Hematopoietic multipotent progenitor cell treated with erythropoietin and hydrocortisone succinate and interleukin-3 and kit ligand, for 17 days (in vitro differentiated cells): ENCODE data around the gene PPIL3.

ENCODE experiments used
- DNase-seq: peaks from one replicate; pipeline ENCODE4 v3.0.0-alpha.2; 2015; ENCODE audit warnings: low spot score

Gene PPIL3

DNA sequence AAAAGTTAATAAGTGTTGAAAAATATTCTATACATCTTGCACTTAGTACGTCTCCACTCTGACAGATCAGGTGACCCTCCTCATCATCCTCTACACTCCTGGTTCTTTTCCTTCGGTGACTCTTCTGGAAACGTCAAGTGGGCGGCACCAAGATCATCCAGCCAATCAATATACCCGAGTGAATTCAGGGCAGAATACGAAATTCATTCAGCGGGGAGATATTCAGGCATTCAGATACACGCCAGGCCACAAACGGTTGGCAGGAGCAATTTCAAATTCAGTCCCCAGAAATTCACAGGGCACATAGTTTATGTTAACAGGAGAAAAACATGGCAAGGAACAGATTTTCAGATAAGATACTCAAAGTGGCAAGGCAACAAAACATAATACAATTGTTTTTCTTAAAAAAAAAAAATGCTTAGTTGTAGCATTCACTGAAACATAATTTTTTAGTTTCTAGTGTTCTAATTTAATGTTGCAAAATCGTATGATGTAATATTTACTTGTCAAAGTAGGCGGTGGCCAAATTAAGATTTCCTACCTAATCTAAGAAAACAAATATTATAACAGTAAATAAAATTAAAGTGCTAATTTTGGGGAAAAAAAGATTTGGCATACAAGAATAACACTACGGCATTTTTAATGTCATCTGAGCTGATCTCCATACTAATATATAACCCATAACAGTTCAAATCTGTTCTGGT lies 28.6 kb downstream of the PPIL3 start:
- DNase-seq = peak; percentile 36

- DNase-seq = no peak
These were observed 32.1 kb downstream of the PPIL3 start for GRCh38 chr2:200856806-200857205.

DNA sequence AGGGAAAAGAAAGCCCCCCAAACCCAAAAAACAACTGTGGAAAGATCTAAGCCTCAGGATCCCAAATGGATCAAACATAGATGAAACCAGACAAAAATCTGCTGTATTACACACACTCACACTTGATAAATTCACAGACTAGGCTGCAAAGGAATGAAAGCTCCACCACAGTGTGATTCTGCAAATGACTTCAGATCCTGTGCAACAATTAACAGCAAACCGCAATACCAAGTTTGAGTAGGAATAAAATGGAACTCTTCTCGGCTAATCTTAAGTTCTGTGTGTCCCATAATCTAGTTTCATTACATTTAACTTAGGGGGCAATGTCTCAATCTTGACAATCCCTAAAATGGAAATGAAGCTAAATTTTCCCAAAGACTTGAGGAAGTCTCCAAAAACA lies 36.3 kb downstream of the PPIL3 start:
- DNase-seq = no peak

DNA sequence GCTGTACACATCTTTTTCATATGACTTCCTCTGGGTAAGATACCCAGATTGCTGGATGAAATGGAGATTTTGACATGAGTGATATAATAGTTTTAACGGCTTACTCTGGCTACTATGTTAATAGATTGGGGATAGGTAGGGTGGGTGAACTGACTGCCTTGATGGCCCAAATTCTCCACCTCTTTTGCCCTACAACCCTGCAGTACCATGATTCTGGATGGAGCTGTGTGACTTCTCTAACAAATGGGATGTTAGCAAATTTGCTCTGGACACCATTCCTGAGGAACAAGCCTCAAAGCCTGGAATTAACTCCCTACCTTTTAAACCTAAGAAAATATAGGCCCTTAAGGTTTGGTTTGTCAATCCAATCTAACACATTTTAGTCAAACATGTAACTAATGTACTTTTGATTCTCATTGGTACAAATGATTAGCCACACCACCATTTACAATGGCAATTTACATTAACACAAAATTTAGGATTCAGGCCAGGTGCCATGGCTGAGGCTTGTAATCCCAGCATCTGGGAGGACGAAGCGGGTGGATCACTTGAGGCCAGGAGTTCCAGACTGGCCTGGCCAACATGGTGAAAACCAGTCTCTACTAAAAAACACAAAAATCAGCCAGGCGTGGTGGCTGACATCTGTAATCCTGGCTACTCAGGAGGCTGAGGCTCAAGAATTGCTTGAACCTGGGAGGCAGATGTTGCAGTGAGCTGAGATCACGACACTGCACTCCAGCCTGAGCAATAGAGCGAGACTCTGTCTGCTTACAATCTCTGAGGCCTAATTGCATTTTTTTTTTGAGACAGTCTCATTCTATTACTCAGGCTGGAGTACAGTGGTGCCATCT lies 37.3 kb downstream of the PPIL3 start:
- no peak for DNase-seq

DNA sequence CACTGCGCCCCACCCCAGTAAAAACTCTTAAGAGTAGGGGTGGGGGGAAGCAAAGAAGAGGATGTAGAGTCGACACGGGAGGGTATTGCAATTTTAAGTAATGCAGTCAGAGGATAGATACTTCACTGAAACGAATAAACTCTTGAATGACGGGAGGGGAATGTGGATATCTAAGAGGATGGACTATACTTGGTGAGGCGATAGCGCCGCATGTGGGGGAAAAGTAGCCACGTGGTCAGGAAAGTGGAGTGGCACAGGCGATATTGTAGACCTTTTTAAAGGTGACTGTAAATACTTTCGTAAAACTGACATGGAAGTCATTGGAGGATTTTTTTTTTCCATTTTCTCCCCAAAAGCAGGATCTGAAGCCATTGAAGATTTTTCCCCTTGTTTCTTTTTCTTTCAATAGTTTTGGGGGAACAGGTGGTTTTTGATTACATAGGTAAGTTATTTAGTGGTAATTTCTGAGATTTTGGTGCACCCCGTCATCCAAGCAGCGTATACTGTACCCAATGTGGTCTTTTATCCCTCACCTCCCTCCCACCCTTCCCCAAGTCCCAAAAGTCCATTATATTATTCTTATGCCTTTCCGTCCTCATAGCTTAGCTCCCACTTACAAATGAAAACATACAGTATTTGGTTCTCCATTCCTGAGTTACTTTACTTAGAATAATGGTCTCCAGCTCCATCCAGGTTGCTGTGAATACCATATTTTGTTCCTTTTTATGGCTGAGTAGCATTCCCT lies 38.2 kb downstream of the PPIL3 start:
- DNase-seq = no peak

GRCh38 chr2:200847939-200848338 lies 40.9 kb downstream of the PPIL3 start:
- no peak for DNase-seq

GRCh38 chr2:200847269-200847668 lies 41.6 kb downstream of the PPIL3 start:
- DNase-seq = no peak

GRCh38 chr2:200845669-200846325 lies 43.1 kb downstream of the PPIL3 start:
- DNase-seq = no peak

DNA sequence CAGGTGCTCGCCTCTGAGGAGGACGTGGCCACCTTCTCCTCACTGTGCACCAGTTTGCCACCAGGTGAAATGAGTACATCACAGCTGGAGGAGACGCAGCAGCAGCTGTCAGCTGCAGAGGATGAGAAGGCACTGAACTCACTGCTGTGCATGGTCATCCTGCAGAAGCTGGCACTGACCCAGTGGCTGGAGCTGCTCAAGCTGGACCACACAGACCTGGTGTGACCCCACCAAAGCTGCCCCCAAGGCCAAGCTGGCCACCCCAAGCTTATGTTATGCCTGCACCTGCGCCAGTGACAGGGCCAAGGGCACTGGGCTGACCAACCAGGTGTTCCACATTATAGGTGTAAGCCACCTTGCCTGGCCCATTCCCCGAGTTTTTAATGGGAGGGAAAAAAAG lies 43.7 kb downstream of the PPIL3 start:
- DNase-seq = no peak

DNA sequence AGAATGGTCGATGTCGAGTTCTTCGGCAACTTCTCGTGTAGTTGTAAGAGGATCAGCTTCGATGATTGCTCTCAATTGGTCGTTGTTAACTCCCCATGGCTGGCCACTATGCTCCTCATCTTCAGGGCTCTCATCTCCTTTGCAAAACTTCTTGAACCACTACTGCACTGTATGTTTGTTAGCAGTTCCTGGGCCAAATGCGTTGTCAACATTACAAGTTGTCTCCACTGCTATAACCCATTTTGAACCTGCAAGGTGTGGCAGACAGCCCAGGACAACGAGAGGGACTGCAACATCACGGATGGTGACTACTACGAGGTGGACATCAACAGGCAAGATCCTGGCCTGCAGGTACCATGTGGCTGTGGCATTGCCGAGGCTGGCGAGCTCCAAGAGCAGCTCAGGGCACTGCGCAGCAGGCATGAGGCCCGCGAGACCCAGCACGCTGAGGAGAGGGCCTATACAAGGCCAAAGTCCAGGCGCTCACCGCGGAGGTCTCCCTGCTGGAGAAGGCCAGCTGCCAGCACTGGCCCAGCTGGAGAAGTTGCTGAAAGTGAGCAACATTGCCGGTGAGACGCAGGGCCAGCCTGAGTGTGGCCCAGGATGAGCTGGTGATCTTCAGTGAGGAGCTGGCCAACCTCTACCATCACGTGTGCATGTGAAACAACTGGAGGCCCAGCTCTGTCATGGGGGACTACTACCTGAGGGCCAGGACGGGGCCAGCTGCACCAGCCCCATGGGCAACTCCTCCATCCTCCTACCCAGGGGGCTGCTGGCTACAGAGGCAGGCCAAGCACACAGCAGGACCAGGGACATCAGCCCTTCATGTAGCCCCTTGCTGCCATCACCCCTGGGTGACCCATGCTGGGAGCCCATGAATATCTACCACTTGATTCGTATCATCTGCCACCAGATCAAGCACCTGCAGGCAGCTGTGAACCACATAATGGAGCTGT lies 44.6 kb downstream of the PPIL3 start:
- no peak for DNase-seq

DNA sequence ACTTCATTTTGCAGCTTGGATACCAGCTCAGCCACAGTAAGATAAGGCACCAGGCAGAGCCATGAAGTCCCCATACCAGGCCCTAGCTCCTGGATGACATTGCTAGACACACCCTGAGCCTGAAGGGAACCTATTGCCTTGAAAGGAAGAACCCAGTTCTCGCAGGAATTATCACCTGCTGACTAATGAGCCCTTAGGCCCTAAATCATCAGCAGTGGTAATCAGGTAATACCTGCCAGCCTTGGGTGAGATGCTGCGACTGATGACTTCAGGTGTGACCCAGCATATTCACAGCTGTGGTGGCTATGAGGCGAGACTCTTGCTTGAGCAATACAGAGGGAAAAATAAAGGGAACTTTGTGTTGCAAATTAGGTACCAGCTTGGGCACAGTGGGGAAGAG lies 49.4 kb downstream of the PPIL3 start:
- DNase-seq = no peak

DNA sequence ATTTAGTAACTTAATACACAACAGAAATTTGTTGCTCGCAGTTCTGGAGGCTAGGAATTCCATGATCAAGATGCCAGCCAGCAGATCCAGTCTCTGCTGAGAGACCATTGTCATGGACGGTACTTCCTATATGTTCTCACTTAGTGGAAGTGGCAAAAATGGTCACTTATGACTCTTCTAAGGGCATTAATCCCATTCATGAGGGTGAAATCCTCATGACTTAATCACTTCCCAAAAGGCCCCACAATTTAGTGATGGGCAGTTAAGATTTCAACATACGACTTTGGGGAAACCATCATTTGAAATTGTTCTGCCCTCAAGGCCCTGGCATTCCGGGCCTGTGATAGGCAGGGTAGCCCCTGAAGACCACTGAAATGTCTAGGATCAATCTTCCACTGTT lies 54.2 kb downstream of the PPIL3 start:
- DNase-seq = no peak

- no peak for DNase-seq
These were observed 59.6 kb downstream of the PPIL3 start for GRCh38 chr2:200829258-200829655.

- DNase-seq = no peak
These were observed 60.2 kb downstream of the PPIL3 start for GRCh38 chr2:200828572-200829257.

- DNase-seq = no peak
These were observed 60.8 kb downstream of the PPIL3 start for GRCh38 chr2:200828104-200828503.

DNA sequence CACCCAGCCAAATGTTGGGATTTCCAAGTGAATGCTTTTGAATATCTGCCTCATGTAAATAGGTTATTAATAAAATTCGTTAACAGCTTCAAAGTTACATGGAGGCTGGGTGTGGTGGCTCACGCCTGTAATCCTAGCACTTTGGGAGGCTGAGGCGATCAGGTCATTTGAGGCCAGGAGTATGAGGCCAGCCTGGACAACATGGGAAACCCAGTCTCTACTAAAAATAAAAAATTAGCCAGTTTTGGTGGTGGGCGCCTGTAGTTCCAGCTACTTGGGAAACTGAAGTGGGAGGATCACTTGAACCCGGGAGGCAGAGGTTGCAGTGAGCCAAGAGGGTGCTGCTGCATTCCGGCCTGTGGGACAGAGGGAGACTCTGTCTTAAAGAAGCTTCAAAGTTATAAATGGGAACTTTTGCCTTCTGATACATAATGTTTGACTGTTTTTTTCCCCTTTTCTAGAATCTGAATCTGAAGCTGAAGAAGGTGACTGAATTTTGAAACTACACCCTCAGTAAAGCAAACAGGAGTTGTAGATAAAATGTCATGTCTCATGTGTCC lies 67.1 kb downstream of the PPIL3 start:
- DNase-seq = no peak
